H9 (cell line): ENCODE results near the gene DCLRE1C. TPM values are rescaled to one million over a fixed set of nuclear protein-coding genes. Genes with fewer than 3 reads are reported as not detected.

ENCODE experiments used
- DNase-seq: peaks from one replicate; pipeline ENCODE4 v3.0.0-alpha.2; 2017
- H2AFZ ChIP-seq: one replicate; pipeline ENCODE4 v1.6.1; 2013; ENCODE audit warnings: mild to moderate bottlenecking, low read length, control low read depth, moderate library complexity
- H2AK5ac ChIP-seq: 2 replicates; pipeline ENCODE4 v1.6.1; 2013; ENCODE audit warnings: low read length, control low read depth, mixed read lengths; ENCODE audit not compliant: insufficient read length
- H2BK120ac ChIP-seq: one replicate; pipeline ENCODE4 v1.6.1; 2013; ENCODE audit warnings: low read depth, mild to moderate bottlenecking, low read length, control low read depth, inconsistent platforms; ENCODE audit not compliant: poor library complexity, severe bottlenecking
- H2BK12ac ChIP-seq: 2 replicates; pipeline ENCODE4 v1.6.1; 2013; ENCODE audit warnings: low read length, control low read depth, mixed read lengths, low read depth; ENCODE audit not compliant: insufficient read length
- H2BK15ac ChIP-seq: 2 replicates; pipeline ENCODE4 v1.6.1; 2013; ENCODE audit warnings: low read depth, low read length, control low read depth
- H2BK20ac ChIP-seq: one replicate; pipeline ENCODE4 v1.6.1; 2013; ENCODE audit warnings: low read depth, mild to moderate bottlenecking, low read length, control low read depth, inconsistent platforms; ENCODE audit not compliant: poor library complexity, severe bottlenecking
- H2BK5ac ChIP-seq: 2 replicates; pipeline ENCODE4 v1.6.1; 2013; ENCODE audit warnings: low read length, control low read depth, mixed read lengths; ENCODE audit not compliant: insufficient read length
- H3K14ac ChIP-seq: 2 replicates; pipeline ENCODE4 v1.6.1; 2013; ENCODE audit warnings: low read length, control low read depth; ENCODE audit not compliant: insufficient read depth
- H3K18ac ChIP-seq: 2 replicates; pipeline ENCODE4 v1.6.1; 2013; ENCODE audit warnings: low read depth, mild to moderate bottlenecking, mixed read lengths, low read length, control low read depth; ENCODE audit not compliant: insufficient read length
- H3K23ac ChIP-seq: 2 replicates; pipeline ENCODE4 v1.6.1; 2013; ENCODE audit warnings: low read length, control low read depth, mixed read lengths, low read depth; ENCODE audit not compliant: insufficient read length
- H3K23me2 ChIP-seq: 2 replicates; pipeline ENCODE4 v1.6.1; 2013; ENCODE audit warnings: low read depth, mild to moderate bottlenecking, mixed read lengths, low read length, control low read depth; ENCODE audit not compliant: insufficient read length, poor library complexity, severe bottlenecking
- H3K27ac ChIP-seq: 2 replicates; pipeline ENCODE4 v1.5.1; 2013; ENCODE audit warnings: low read length, control low read depth, mixed read lengths, low read depth; ENCODE audit not compliant: insufficient read length
- H3K27me3 ChIP-seq: 2 replicates; pipeline ENCODE4 v1.6.1; 2013; ENCODE audit warnings: low read length, control low read depth, inconsistent platforms; ENCODE audit not compliant: insufficient read depth
- H3K4ac ChIP-seq: 2 replicates; pipeline ENCODE4 v1.6.1; 2013; ENCODE audit warnings: low read depth, mild to moderate bottlenecking, control low read depth, inconsistent platforms, low read length, moderate library complexity
- H3K4me1 ChIP-seq: 2 replicates; pipeline ENCODE4 v1.6.1; 2013; ENCODE audit warnings: low read length, control low read depth, inconsistent platforms; ENCODE audit not compliant: insufficient read depth
- H3K4me2 ChIP-seq: 2 replicates; pipeline ENCODE4 v1.6.1; 2013; ENCODE audit warnings: low read length, control low read depth, mixed read lengths; ENCODE audit not compliant: insufficient read length, insufficient read depth
- H3K56ac ChIP-seq: 2 replicates; pipeline ENCODE4 v1.6.1; 2013; ENCODE audit warnings: low read depth, mild to moderate bottlenecking, mixed read lengths, low read length, control low read depth; ENCODE audit not compliant: insufficient read length
- H3K79me1 ChIP-seq: 2 replicates; pipeline ENCODE4 v1.6.1; 2013; ENCODE audit warnings: low read depth, mild to moderate bottlenecking, moderate library complexity, low read length, control low read depth, inconsistent platforms; ENCODE audit not compliant: insufficient read depth, poor library complexity, severe bottlenecking
- H3K79me2 ChIP-seq: 2 replicates; pipeline ENCODE4 v1.6.1; 2013; ENCODE audit warnings: low read length, control low read depth, inconsistent platforms; ENCODE audit not compliant: insufficient read depth
- H3K9ac ChIP-seq: 2 replicates; pipeline ENCODE4 v1.6.1; 2013; ENCODE audit warnings: low read length, control low read depth, mixed read lengths; ENCODE audit not compliant: insufficient read length; ENCODE audit errors: extremely low read depth
- H3K9me3 ChIP-seq: one replicate; pipeline ENCODE4 v1.6.1; 2013; ENCODE audit warnings: low read depth, low read length, inconsistent platforms; ENCODE audit not compliant: control insufficient read depth
- H3T11ph ChIP-seq: one replicate; pipeline ENCODE4 v1.6.1; 2013; ENCODE audit warnings: mild to moderate bottlenecking, low read length, control low read depth, inconsistent platforms
- H4K20me1 ChIP-seq: one replicate; pipeline ENCODE4 v1.6.1; 2013; ENCODE audit not compliant: control insufficient read depth, insufficient read length, insufficient read depth
- H4K5ac ChIP-seq: 2 replicates; pipeline ENCODE4 v1.6.1; 2013; ENCODE audit warnings: low read depth, mild to moderate bottlenecking, mixed read lengths, low read length, control low read depth; ENCODE audit not compliant: insufficient read length
- H4K8ac ChIP-seq: replicated peaks from 2 replicates; pipeline ENCODE4 v1.6.1; 2013; ENCODE audit warnings: low read length, control low read depth, mixed read lengths, low read depth; ENCODE audit not compliant: insufficient read length
- H4K91ac ChIP-seq: 2 replicates; pipeline ENCODE4 v1.6.1; 2013; ENCODE audit warnings: low read depth, mild to moderate bottlenecking, moderate library complexity, mixed read lengths, low read length, control low read depth; ENCODE audit not compliant: insufficient read length
- H3K27ac Mint-ChIP-seq, 3 experiments: 2 replicates in 2 of 3; 3 replicates in 1 of 3; pipeline ENCODE4 v1.8.0; 2020 to 2021; ENCODE audit warnings: mixed read lengths in 3 of 3, mild to moderate bottlenecking in 1 of 3, moderate library complexity in 1 of 3
- H3K27me3 Mint-ChIP-seq: 2 replicates; pipeline ENCODE4 v1.8.0; 2021; ENCODE audit warnings: low read depth, mild to moderate bottlenecking, moderate library complexity, mixed read lengths
- H3K36me3 Mint-ChIP-seq, 3 experiments: 2 replicates in 2 of 3; 3 replicates in 1 of 3; pipeline ENCODE4 v1.8.0; 2020 to 2021; ENCODE audit warnings: low read depth in 3 of 3, mixed read lengths in 3 of 3; ENCODE audit not compliant: insufficient read depth in 1 of 3
- H3K4me1 Mint-ChIP-seq, 2 experiments: 2 replicates each; pipeline ENCODE4 v1.8.0; 2020; ENCODE audit warnings: mixed read lengths in 2 of 2
- H3K4me3 Mint-ChIP-seq, 2 experiments: 2 replicates in 1 of 2; 3 replicates in 1 of 2; pipeline ENCODE4 v1.8.0; 2020 to 2021; ENCODE audit warnings: mild to moderate bottlenecking in 2 of 2, mixed read lengths in 2 of 2, moderate library complexity in 1 of 2
- H3K9me3 Mint-ChIP-seq, 2 experiments: 2 replicates in 1 of 2; 3 replicates in 1 of 2; pipeline ENCODE4 v1.8.0; 2020; ENCODE audit warnings: mild to moderate bottlenecking in 2 of 2, mixed read lengths in 2 of 2, moderate library complexity in 1 of 2
- CTCF ChIP-seq: fragments of 200-600 bp; sonication (generic); conservative IDR thresholded peaks from 3 replicates; pipeline ENCODE4 v1.8.0; 2021; ENCODE audit warnings: antibody characterized with exemption, mild to moderate bottlenecking
- WGBS: extraction: QIAGEN DNeasy Blood & Tissue Kit; methylation state at CpG from one replicate; pipeline ENCODE4 v1.1.7; 2013; ENCODE audit warnings: missing lambda C conversion rate, low lambda C conversion rate, mixed read lengths; ENCODE audit not compliant: insufficient read length; ENCODE audit errors: extremely low coverage; 5-methylcytosine and 5-hydroxymethylcytosine counted together
- total RNA-seq: library from RNA; stranded (reverse); gene quantifications from 2 replicates; pipeline ENCODE4 v1.2.1, GENCODE V29; 2021

Gene DCLRE1C
- total RNA-seq, 1 experiment from 2014 or later: 15.2 TPM

DNA sequence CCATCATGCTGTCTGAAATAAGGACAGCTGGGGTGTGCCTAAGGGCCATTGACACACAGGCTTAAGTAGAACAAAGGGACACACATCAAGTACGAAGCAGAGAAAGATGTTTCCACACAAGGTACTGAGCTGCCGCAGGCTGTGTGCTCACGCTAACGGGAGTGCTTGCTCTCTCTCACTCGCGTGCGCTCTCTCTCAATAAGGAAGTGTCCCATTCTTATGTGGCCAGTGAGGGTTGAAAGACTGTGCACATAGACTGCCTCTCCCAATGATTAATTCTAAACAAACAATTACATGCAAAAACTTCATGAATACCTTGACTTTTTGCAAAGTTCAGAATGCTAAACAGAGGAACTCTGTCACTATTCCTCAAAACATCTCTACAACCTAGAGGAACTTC lies 29.9 kb downstream of the DCLRE1C start:
- Histone ChIP-seq H2BK5ac (no peak overlapping the region), H3K14ac (no peak overlapping the region), H3K9me3 (no peaks in the 10 kb centered on the region), H3K18ac (no peak overlapping the region), H3K4me1 (no peaks in the 10 kb centered on the region), H3K27ac (no peak overlapping the region), H4K91ac (no peak overlapping the region), H4K5ac (no peak overlapping the region), H3K23me2 (no peaks in the 10 kb centered on the region), H3K79me1 (no peaks in the 10 kb centered on the region), H3K4ac (no peak overlapping the region), H3K4me2 (no peak overlapping the region), H2BK15ac (no peak overlapping the region), H4K8ac (no peak overlapping the region), H3T11ph (no peak overlapping the region), H3K27me3 (no peaks in the 10 kb centered on the region), H3K23ac (no peak overlapping the region), H4K20me1 (no peaks in the 10 kb centered on the region), H3K79me2 (no peaks in the 10 kb centered on the region), H2AK5ac (no peak overlapping the region), H2BK12ac (no peak overlapping the region), H3K56ac (no peak overlapping the region), H2AFZ (no peak overlapping the region), H3K9ac (no peak overlapping the region), H2BK20ac (no peak overlapping the region), H2BK120ac (no peak overlapping the region)
- no peak for DNase-seq
- no CpG with 5 or more reads among the region's 7 CpGs for WGBS
- H3K4me1 Mint-ChIP-seq: no peaks in the 10 kb centered on the region
- no peak for TF ChIP-seq CTCF
- H3K27ac Mint-ChIP-seq: no peak overlapping the region; a peak in 1 of 7 replicates
- peaks cover 40 to 83% (median 60%) of the 10 kb centered on the region in 3 experiments for H3K36me3 Mint-ChIP-seq
- H3K9me3 Mint-ChIP-seq: no peaks in the 10 kb centered on the region
- no peak overlapping the region for H3K4me3 Mint-ChIP-seq
- no peaks in the 10 kb centered on the region for H3K27me3 Mint-ChIP-seq
